ENCODE measurements around the gene PDE11A.

DNA sequence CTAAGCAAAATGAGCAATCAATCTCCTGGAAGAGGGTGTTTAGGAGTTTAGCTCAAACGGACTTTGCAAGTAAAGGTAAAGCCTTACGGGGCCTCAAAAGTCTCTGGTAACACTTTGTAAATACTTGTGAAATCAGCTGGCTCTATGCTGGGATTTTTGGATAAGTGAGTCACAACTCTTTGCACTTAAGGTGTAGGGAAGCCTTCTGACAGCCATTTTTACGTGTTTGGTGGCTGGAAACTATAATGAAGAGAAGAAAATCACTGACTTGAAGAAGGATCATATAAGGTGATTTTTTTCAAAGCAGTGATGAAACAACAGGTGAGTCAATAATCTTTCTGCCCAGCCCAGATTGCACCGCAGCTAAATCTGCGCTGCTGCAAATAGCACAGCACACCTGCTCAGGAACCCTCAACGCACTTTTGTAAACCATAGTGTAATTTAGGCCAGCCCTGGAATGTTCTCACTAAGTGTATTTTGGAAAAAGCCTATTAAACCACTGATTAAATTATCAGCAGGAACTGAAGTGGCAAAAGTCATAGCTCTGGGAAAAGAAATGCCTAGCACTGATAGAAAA is 461.2 kb downstream of the PDE11A start:
- no peak for TF ChIP-seq CTCF (IDR thresholded peaks at IDR 0.05)
- no peak for TF ChIP-seq POLR2A (IDR thresholded peaks at IDR 0.05)

Measured in uterus (tissue), 2 donors.